Caco-2 (cell line): ENCODE results near the gene XRN2. TPM values are rescaled to one million over a fixed set of nuclear protein-coding genes. Genes with fewer than 3 reads are reported as not detected.

Source experiments
- BruUV-seq: library from RNA; stranded (reverse); fragments of 400-500 nt; replicated peaks from 2 replicates; lab custom pipeline; 2021; lab: Mats Ljungman, UMichigan
- CTCF ChIA-PET: fragments of 300-600 bp; sonication (Branson Sonifier 250); formaldehyde crosslinking; loops from one replicate; lab custom pipeline; 2022; ENCODE audit warnings: antibody characterized with exemption; lab: Charles Lee
- POLR2A ChIA-PET: fragments of 300-600 bp; sonication (Branson Sonifier 250); formaldehyde crosslinking; loops from one replicate; lab custom pipeline; 2022; ENCODE audit warnings: antibody characterized with exemption; lab: Charles Lee
- DNase-seq, 2 experiments: peaks; one replicate each; pipeline versions ENCODE4 v3.0.0 to v3.0.0-alpha.2; 2020 to 2022
- H3K27me3 ChIP-seq: replicated peaks from 2 replicates; pipeline ENCODE4 v1.6.0; 2011; ENCODE audit warnings: low read length; ENCODE audit not compliant: control insufficient read depth, insufficient read depth
- H3K36me3 ChIP-seq: 2 replicates; pipeline ENCODE4 v1.5.1; 2011; ENCODE audit warnings: low read length; ENCODE audit not compliant: control insufficient read depth, insufficient read depth
- H3K4me1 ChIP-seq: fragments of 250-450 bp; sonication (Bioruptor Pico); 2 replicates; pipeline ENCODE4 v1.5.1; 2020; ENCODE audit warnings: mild to moderate bottlenecking
- H3K4me3 ChIP-seq: 2 replicates; pipeline ENCODE4 v1.5.1; 2011; ENCODE audit warnings: low read depth, mild to moderate bottlenecking, control low read depth, low read length
- H3K9me3 ChIP-seq: fragments of 250-450 bp; sonication (Bioruptor Pico); 2 replicates; pipeline ENCODE4 v1.5.1; 2020; ENCODE audit warnings: mild to moderate bottlenecking, moderate library complexity
- H3K27ac Mint-ChIP-seq: one replicate; pipeline ENCODE4 v1.8.0; 2022; ENCODE audit warnings: mixed read lengths; ENCODE audit not compliant: unreplicated experiment
- H3K27me3 Mint-ChIP-seq: one replicate; pipeline ENCODE4 v1.8.0; 2022; ENCODE audit warnings: mixed read lengths; ENCODE audit not compliant: insufficient read depth, unreplicated experiment
- H3K36me3 Mint-ChIP-seq: one replicate; pipeline ENCODE4 v1.8.0; 2022; ENCODE audit warnings: mild to moderate bottlenecking, mixed read lengths; ENCODE audit not compliant: insufficient read depth, unreplicated experiment
- H3K4me1 Mint-ChIP-seq: one replicate; pipeline ENCODE4 v1.8.0; 2022; ENCODE audit warnings: low read depth, mixed read lengths; ENCODE audit not compliant: unreplicated experiment
- H3K4me3 Mint-ChIP-seq: one replicate; pipeline ENCODE4 v1.8.0; 2022; ENCODE audit warnings: mild to moderate bottlenecking, moderate library complexity, mixed read lengths; ENCODE audit not compliant: unreplicated experiment
- H3K9me3 Mint-ChIP-seq: one replicate; pipeline ENCODE4 v1.8.0; 2022; ENCODE audit warnings: mixed read lengths; ENCODE audit not compliant: unreplicated experiment
- intact Hi-C: fragments of 100-400 bp; cut with micrococcal nuclease; formaldehyde crosslinking; loops from one replicate; pipeline ENCODE4 v1.10.0; 2022; ENCODE audit not compliant: unreplicated experiment
- total RNA-seq: library from RNA; stranded (reverse); gene quantifications from 2 replicates; pipeline ENCODE4 v1.2.3, GENCODE V29; 2022
- TF ChIP-seq, protein P1 (sequence below), 2 experiments: fragments of 200-600 bp in 1 of 2; IDR thresholded peaks; 1 replicate in 1 of 2; 2 replicates in 1 of 2; pipeline versions ENCODE4 v1.5.1 to v1.8.0; 2011 to 2022; ENCODE audit warnings: antibody characterized with exemption in 1 of 2, control low read depth in 1 of 2, inconsistent platforms in 1 of 2, low read depth in 1 of 2, low read length in 1 of 2, mild to moderate bottlenecking in 1 of 2, moderate library complexity in 1 of 2; ENCODE audit not compliant: insufficient read depth in 1 of 2, severe bottlenecking in 1 of 2, unreplicated experiment in 1 of 2

Gene XRN2
- total RNA-seq, 1 experiment from 2014 or later, result 86.3 TPM

DNA sequence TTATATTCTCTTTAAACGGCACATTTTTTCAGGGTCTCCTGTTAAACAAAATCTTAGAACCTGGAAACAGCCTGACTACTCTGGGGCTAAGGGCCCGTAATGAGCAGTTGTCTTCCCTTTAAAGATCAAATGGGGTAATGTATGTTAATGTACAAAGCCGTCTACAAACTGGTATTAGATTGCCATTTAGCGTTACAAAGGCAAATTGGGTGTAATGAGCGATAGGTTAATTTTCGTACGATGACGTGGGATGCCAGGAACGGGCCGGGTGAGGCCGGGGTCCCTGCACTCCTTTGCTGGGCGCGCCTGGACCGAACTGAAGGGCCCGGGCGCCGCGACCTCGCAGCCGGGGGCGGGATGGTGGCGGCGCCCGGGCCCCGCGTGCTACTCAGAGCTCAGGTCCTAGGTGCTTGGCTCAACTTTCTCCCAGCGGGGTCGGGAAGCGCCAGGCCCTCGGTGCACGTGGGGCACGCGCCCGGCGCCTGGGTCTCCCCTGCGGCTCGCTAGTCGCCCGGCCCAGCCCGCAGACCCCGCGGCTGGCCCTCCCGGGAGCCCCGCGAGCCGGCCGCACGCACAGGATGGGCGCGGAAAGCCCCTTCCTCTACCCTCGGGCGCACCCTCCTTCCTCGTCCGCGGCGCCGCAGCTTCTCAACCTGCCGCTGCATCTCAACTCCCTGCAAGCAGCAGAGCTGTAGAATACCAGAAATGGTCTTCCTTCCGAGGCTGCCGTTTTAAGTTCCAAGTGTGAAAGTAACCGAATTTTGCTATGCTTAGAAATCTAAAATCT lies 88.2 kb downstream of the XRN2 start:
- BruUV-seq, result no TSS peak
- no peaks in the 10 kb centered on the region for H3K9me3 Mint-ChIP-seq
- no peaks in the 10 kb centered on the region for H3K27me3 Mint-ChIP-seq
- intact Hi-C loops, result no loop called here
- CTCF ChIA-PET, result no interaction called here
- Histone ChIP-seq H3K9me3 (no peaks in the 10 kb centered on the region), H3K27me3 (no peaks in the 10 kb centered on the region), H3K4me1 (no peaks in the 10 kb centered on the region), H3K36me3 (0 out of 2 replicates have a peak, but pooled peaks cover 2% of the 10 kb centered on the region), H3K4me3 (no peak overlapping the region)
- H3K27ac Mint-ChIP-seq, result no peak overlapping the region
- POLR2A ChIA-PET, result no interaction called here
- no peak for DNase-seq
- no peaks in the 10 kb centered on the region for H3K4me1 Mint-ChIP-seq
- H3K36me3 Mint-ChIP-seq, result peaks cover 44% of the 10 kb centered on the region
- no peak overlapping the region for H3K4me3 Mint-ChIP-seq
- TF ChIP-seq, protein P1, sequence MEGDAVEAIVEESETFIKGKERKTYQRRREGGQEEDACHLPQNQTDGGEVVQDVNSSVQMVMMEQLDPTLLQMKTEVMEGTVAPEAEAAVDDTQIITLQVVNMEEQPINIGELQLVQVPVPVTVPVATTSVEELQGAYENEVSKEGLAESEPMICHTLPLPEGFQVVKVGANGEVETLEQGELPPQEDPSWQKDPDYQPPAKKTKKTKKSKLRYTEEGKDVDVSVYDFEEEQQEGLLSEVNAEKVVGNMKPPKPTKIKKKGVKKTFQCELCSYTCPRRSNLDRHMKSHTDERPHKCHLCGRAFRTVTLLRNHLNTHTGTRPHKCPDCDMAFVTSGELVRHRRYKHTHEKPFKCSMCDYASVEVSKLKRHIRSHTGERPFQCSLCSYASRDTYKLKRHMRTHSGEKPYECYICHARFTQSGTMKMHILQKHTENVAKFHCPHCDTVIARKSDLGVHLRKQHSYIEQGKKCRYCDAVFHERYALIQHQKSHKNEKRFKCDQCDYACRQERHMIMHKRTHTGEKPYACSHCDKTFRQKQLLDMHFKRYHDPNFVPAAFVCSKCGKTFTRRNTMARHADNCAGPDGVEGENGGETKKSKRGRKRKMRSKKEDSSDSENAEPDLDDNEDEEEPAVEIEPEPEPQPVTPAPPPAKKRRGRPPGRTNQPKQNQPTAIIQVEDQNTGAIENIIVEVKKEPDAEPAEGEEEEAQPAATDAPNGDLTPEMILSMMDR (IDR thresholded peaks at IDR 0.05; ENCODE audit: insufficient read depth in 1 of 2, low read depth in 1 of 2, low read length in 1 of 2, severe bottlenecking in 1 of 2, unreplicated experiment in 1 of 2), result no peak

GRCh38 chr20:21391972-21392352 lies 88.8 kb downstream of the XRN2 start:
- POLR2A ChIA-PET, result no interaction called here

DNA sequence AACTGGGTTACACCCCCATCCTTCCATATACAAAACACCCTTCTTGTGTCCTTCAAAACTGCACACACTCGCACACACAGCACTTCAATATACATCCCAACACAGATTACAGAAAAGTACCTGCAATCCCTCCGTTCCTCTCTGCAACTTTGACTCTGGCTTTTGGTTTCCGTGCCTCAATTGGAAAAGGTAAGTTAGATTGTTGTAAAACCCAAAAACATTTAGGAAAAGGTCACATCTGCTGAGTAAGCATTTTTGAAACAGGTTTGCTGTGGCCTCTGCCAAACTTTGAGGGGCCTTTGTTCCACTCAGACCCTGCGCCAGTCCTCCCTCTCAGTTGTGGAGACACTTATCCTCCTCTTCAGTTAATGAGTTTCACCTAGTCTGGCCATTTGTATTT lies 90.0 kb downstream of the XRN2 start:
- Mint-ChIP-seq H3K36me3 (peaks cover 31% of the 10 kb centered on the region), H3K27ac (no peak overlapping the region), H3K27me3 (no peaks in the 10 kb centered on the region), H3K9me3 (no peaks in the 10 kb centered on the region), H3K4me1 (no peaks in the 10 kb centered on the region), H3K4me3 (no peak overlapping the region)
- Histone ChIP-seq H3K4me1 (no peaks in the 10 kb centered on the region), H3K27me3 (no peaks in the 10 kb centered on the region), H3K9me3 (no peaks in the 10 kb centered on the region), H3K36me3 (no peaks in the 10 kb centered on the region), H3K4me3 (no peak overlapping the region)
- no peak for DNase-seq
- ChIA-PET POLR2A (no interaction called here), CTCF (no interaction called here)
- intact Hi-C loops, result no loop called here
- TSS peak; percentile 16 for BruUV-seq
- TF ChIP-seq, protein P1 (IDR thresholded peaks at IDR 0.05; ENCODE audit: insufficient read depth in 1 of 2, low read depth in 1 of 2, low read length in 1 of 2, severe bottlenecking in 1 of 2, unreplicated experiment in 1 of 2), result no peak

More at GRCh38 chr20:21391972-21392352, 88.8 kb downstream of the XRN2 start:
- Mint-ChIP-seq H3K36me3 (peaks cover 41% of the 10 kb centered on the region), H3K27me3 (no peaks in the 10 kb centered on the region), H3K4me3 (no peak overlapping the region), H3K4me1 (no peaks in the 10 kb centered on the region), H3K9me3 (no peaks in the 10 kb centered on the region), H3K27ac (no peak overlapping the region)
- no peaks in the 10 kb centered on the region for H3K27me3 ChIP-seq
- H3K4me1 ChIP-seq, result no peaks in the 10 kb centered on the region
- TF ChIP-seq, protein P1 (IDR thresholded peaks at IDR 0.05; ENCODE audit: insufficient read depth in 1 of 2, low read depth in 1 of 2, low read length in 1 of 2, severe bottlenecking in 1 of 2, unreplicated experiment in 1 of 2), result no peak
- CTCF ChIA-PET, result no interaction called here
- H3K36me3 ChIP-seq, result 0 out of 2 replicates have a peak, but pooled peaks cover under 1% of the 10 kb centered on the region
- no peak overlapping the region for H3K4me3 ChIP-seq
- BruUV-seq, result no TSS peak
- no peaks in the 10 kb centered on the region for H3K9me3 ChIP-seq
- no peak for DNase-seq
- intact Hi-C loops, result no loop called here
